Mesenchymal stem cell (in vitro differentiated cells and primary cell): ENCODE results near the gene RBMS3.

ENCODE experiments used
- DNase-seq: peaks from one replicate; pipeline ENCODE4 v3.0.0-alpha.2; 2013
- H2AFZ ChIP-seq: one replicate; pipeline ENCODE4 v1.6.1; 2013; ENCODE audit warnings: low read depth, mild to moderate bottlenecking, control low read depth, inconsistent platforms, low read length, moderate library complexity
- H2AK5ac ChIP-seq: 2 replicates; pipeline ENCODE4 v1.6.1; 2013; ENCODE audit warnings: low read length, moderate library complexity, mild to moderate bottlenecking, inconsistent platforms; ENCODE audit not compliant: severe bottlenecking
- H2BK120ac ChIP-seq: one replicate; pipeline ENCODE4 v1.6.1; 2013; ENCODE audit warnings: low read depth, mild to moderate bottlenecking, inconsistent platforms, low read length, moderate library complexity
- H2BK12ac ChIP-seq, 2 experiments: one replicate each; pipeline ENCODE4 v1.6.1; 2013; ENCODE audit warnings: inconsistent platforms in 2 of 2, low read length in 2 of 2, mild to moderate bottlenecking in 2 of 2, moderate library complexity in 2 of 2, control low read depth in 1 of 2
- H2BK15ac ChIP-seq: one replicate; pipeline ENCODE4 v1.6.1; 2013; ENCODE audit warnings: mild to moderate bottlenecking, low read depth, inconsistent platforms; ENCODE audit not compliant: poor library complexity, severe bottlenecking
- H2BK5ac ChIP-seq: 2 replicates; pipeline ENCODE4 v1.6.1; 2013; ENCODE audit warnings: low read depth, mild to moderate bottlenecking, low read length, control low read depth, inconsistent platforms; ENCODE audit not compliant: poor library complexity, severe bottlenecking
- H3K14ac ChIP-seq, 2 experiments: one replicate each; pipeline ENCODE4 v1.6.1; 2013; ENCODE audit warnings: inconsistent platforms in 2 of 2, low read length in 2 of 2, control low read depth in 1 of 2, mild to moderate bottlenecking in 1 of 2, moderate library complexity in 1 of 2
- H3K18ac ChIP-seq, 2 experiments: one replicate each; pipeline ENCODE4 v1.6.1; 2013; ENCODE audit warnings: inconsistent platforms in 2 of 2, low read length in 2 of 2, control low read depth in 1 of 2, low read depth in 1 of 2, mild to moderate bottlenecking in 1 of 2
- H3K23ac ChIP-seq, 2 experiments: one replicate each; pipeline ENCODE4 v1.6.1; 2013; ENCODE audit warnings: inconsistent platforms in 2 of 2, low read length in 2 of 2, mild to moderate bottlenecking in 2 of 2, moderate library complexity in 2 of 2, control low read depth in 1 of 2
- H3K27ac ChIP-seq: 2 replicates; pipeline ENCODE4 v1.5.1; 2013; ENCODE audit warnings: mild to moderate bottlenecking, moderate library complexity, low read length, control low read depth, inconsistent platforms; ENCODE audit not compliant: poor library complexity, severe bottlenecking
- H3K27me3 ChIP-seq, 2 experiments: 2 replicates each; pipeline versions ENCODE4 v1.6.1 to v1.7.0; 2013; ENCODE audit warnings: low read length in 2 of 2, mild to moderate bottlenecking in 2 of 2, moderate library complexity in 2 of 2, control low read depth in 1 of 2, inconsistent platforms in 1 of 2; ENCODE audit not compliant: control insufficient read depth in 1 of 2, insufficient read depth in 1 of 2
- H3K36me3 ChIP-seq, 2 experiments: 2 replicates each; pipeline versions ENCODE4 v1.6.1 to v1.7.0; 2013; ENCODE audit warnings: low read length in 2 of 2, control low read depth in 1 of 2, inconsistent platforms in 1 of 2, low read depth in 1 of 2, mild to moderate bottlenecking in 1 of 2; ENCODE audit not compliant: insufficient read depth in 2 of 2, control insufficient read depth in 1 of 2
- H3K4ac ChIP-seq, 2 experiments: one replicate each; pipeline ENCODE4 v1.6.1; 2013; ENCODE audit warnings: inconsistent platforms in 2 of 2, low read length in 2 of 2, mild to moderate bottlenecking in 2 of 2, moderate library complexity in 2 of 2, control low read depth in 1 of 2, low read depth in 1 of 2
- H3K4me1 ChIP-seq: 2 replicates; pipeline ENCODE4 v1.6.1; 2013; ENCODE audit warnings: low read depth, low read length, control low read depth; ENCODE audit not compliant: control insufficient read depth, insufficient read depth
- H3K4me2 ChIP-seq: 2 replicates; pipeline ENCODE4 v1.6.1; 2013; ENCODE audit warnings: low read length, mild to moderate bottlenecking, inconsistent platforms; ENCODE audit not compliant: poor library complexity, severe bottlenecking
- H3K4me3 ChIP-seq, 2 experiments: 2 replicates each; pipeline versions ENCODE4 v1.5.1 to v1.7.0; 2013; ENCODE audit warnings: low read length in 2 of 2, mild to moderate bottlenecking in 2 of 2, control low read depth in 1 of 2, low read depth in 1 of 2; ENCODE audit not compliant: insufficient read depth in 1 of 2
- H3K79me1 ChIP-seq: replicated peaks from 2 replicates; pipeline ENCODE4 v1.6.1; 2013; ENCODE audit warnings: mild to moderate bottlenecking, control low read depth, low read length, inconsistent platforms; ENCODE audit not compliant: poor library complexity, severe bottlenecking
- H3K9ac ChIP-seq: 2 replicates; pipeline ENCODE4 v1.7.0; 2013; ENCODE audit warnings: mild to moderate bottlenecking, low read length, moderate library complexity
- H3K9me3 ChIP-seq: 2 replicates; pipeline ENCODE4 v1.7.0; 2013; ENCODE audit warnings: mild to moderate bottlenecking, low read length; ENCODE audit not compliant: control insufficient read depth
- H4K8ac ChIP-seq: one replicate; pipeline ENCODE4 v1.6.1; 2013; ENCODE audit warnings: inconsistent platforms, mild to moderate bottlenecking, low read length, moderate library complexity
- H4K91ac ChIP-seq: one replicate; pipeline ENCODE4 v1.6.1; 2013; ENCODE audit warnings: mild to moderate bottlenecking, low read length, inconsistent platforms
- WGBS: methylation state at CpG from one replicate; pipeline ENCODE4 v1.1.7; 2013; ENCODE audit warnings: mixed read lengths; 5-methylcytosine and 5-hydroxymethylcytosine counted together

Gene RBMS3

DNA sequence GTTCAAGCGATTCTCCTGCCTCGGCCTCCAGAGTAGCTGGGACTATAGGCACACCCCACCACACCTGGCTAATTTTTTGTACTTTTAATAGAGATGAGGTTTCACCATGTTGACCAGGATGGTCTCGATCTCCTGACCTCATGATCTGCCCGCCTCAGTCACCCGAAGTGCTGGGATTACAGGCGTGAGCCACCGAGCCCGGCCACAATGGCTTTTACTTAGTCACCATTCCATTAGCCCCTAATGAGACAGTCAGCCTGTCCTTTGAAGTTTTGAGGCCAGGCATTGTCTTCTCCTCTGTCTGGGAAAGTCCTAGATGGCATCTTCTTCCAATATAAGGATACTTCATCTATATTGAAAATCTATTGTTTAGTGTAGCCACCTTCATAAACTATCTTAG is 515.9 kb downstream of the RBMS3 start:
- Histone ChIP-seq H3K27me3 (no peaks in the 10 kb centered on the region), H2AFZ (no peak overlapping the region)
- WGBS, result 100% methylated on average over 7 of the region's 8 CpGs

DNA sequence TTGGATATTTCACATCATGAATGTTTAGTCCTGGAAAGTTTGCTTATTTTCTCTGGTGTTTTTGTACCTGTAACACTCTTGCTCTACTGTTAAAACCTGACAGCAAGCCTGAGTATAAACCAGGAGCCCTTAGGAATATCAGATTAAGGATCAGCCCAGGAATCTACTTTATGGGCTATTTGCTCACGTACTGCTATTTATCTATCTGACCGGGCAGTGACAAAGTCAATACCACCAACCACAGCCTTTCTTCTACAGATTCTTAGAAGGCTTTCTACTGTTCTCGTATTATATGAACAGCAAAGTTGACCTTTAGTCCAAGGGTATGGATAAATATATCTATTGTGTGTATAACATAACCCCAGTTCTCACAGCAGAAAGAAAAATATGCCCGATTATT is 521.2 kb downstream of the RBMS3 start:
- H2BK15ac ChIP-seq, result no peak overlapping the region
- H4K8ac ChIP-seq, result no peak overlapping the region
- H3K36me3 ChIP-seq, result no peaks in the 10 kb centered on the region
- no peak overlapping the region for H3K27ac ChIP-seq
- no peak overlapping the region for H3K18ac ChIP-seq
- no peak overlapping the region for H3K23ac ChIP-seq
- no peak overlapping the region for H2BK120ac ChIP-seq
- H3K9ac ChIP-seq, result no peak overlapping the region
- no peak overlapping the region for H4K91ac ChIP-seq
- no peaks in the 10 kb centered on the region for H3K27me3 ChIP-seq
- H2BK12ac ChIP-seq, result no peak overlapping the region
- no peak overlapping the region for H3K4me3 ChIP-seq
- WGBS, result 78% methylated on average over 1 of the region's 4 CpGs
- no peak overlapping the region for H2AK5ac ChIP-seq
- H3K79me1 ChIP-seq, result no peaks in the 10 kb centered on the region
- no peak for DNase-seq
- H3K9me3 ChIP-seq, result no peaks in the 10 kb centered on the region
- no peak overlapping the region for H2BK5ac ChIP-seq
- no peak overlapping the region for H2AFZ ChIP-seq
- H3K4ac ChIP-seq, result no peak overlapping the region
- peaks cover 1% of the 10 kb centered on the region for H3K4me1 ChIP-seq
- no peak overlapping the region for H3K4me2 ChIP-seq
- no peak overlapping the region for H3K14ac ChIP-seq

More for the DNA sequence above, 515.9 kb downstream of the RBMS3 start:
- Histone ChIP-seq H2BK120ac (no peak overlapping the region), H3K4me3 (no peak overlapping the region), H3K9me3 (no peaks in the 10 kb centered on the region), H3K18ac (no peak overlapping the region), H3K9ac (no peak overlapping the region), H2BK12ac (no peak overlapping the region), H2BK15ac (no peak overlapping the region), H3K27ac (no peak overlapping the region), H2BK5ac (no peak overlapping the region), H3K23ac (no peak overlapping the region), H4K91ac (no peak overlapping the region), H3K79me1 (peaks cover 9% of the 10 kb centered on the region), H3K4ac (no peak overlapping the region), H3K4me1 (peaks cover 1% of the 10 kb centered on the region), H3K4me2 (no peak overlapping the region), H3K14ac (no peak overlapping the region), H4K8ac (no peak overlapping the region), H2AK5ac (no peak overlapping the region), H3K36me3 (no peaks in the 10 kb centered on the region)
- no peak for DNase-seq

- H2AK5ac ChIP-seq, result no peak overlapping the region
- H3K4ac ChIP-seq, result no peak overlapping the region
- H2BK120ac ChIP-seq, result no peak overlapping the region
- no peak overlapping the region for H2AFZ ChIP-seq
- no peak overlapping the region for H2BK5ac ChIP-seq
- H3K27me3 ChIP-seq, result no peaks in the 10 kb centered on the region
- DNase-seq, result no peak
- H3K4me3 ChIP-seq, result no peak overlapping the region
- no peaks in the 10 kb centered on the region for H3K36me3 ChIP-seq
- H3K14ac ChIP-seq, result no peak overlapping the region
- no peak overlapping the region for H3K18ac ChIP-seq
- H4K8ac ChIP-seq, result no peak overlapping the region
- H3K23ac ChIP-seq, result no peak overlapping the region
- H2BK12ac ChIP-seq, result no peak overlapping the region
- H3K9me3 ChIP-seq, result no peaks in the 10 kb centered on the region
- no peak overlapping the region for H3K27ac ChIP-seq
- H3K4me1 ChIP-seq, result peaks cover 1% of the 10 kb centered on the region
- H4K91ac ChIP-seq, result no peak overlapping the region
- H2BK15ac ChIP-seq, result no peak overlapping the region
- no peak overlapping the region for H3K4me2 ChIP-seq
- H3K9ac ChIP-seq, result no peak overlapping the region
- H3K79me1 ChIP-seq, result no peaks in the 10 kb centered on the region
These were observed 523.2 kb downstream of the RBMS3 start for GRCh38 chr3:29804044-29804443.

DNA sequence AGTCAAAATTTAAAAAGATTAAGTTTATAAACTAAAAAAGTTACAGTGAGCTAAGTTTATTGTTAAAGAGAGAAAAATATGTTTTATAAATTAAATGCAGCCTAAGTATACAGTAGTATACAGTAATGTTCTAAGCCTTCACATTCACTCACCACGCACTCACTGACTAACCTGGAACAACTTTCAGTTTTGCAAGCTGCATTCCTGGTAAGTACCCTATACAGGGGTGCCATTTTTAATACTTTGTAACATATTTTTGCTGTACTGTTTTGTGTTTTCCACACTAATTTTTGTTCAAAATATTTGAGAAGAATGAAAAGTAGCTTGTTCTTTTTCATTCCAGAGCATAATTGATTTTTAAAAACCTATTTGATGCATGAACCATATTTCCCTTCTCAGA is 524.9 kb downstream of the RBMS3 start:
- no peaks in the 10 kb centered on the region for H3K79me1 ChIP-seq

More for the DNA sequence above, 524.9 kb downstream of the RBMS3 start:
- Histone ChIP-seq H3K14ac (no peak overlapping the region), H3K23ac (no peak overlapping the region), H3K27me3 (no peaks in the 10 kb centered on the region), H2AFZ (no peak overlapping the region), H3K9me3 (no peaks in the 10 kb centered on the region), H3K4ac (no peak overlapping the region), H2BK120ac (no peak overlapping the region), H2BK12ac (no peak overlapping the region), H3K4me2 (no peak overlapping the region), H3K18ac (no peak overlapping the region), H3K4me1 (peaks cover under 1% of the 10 kb centered on the region), H2BK15ac (no peak overlapping the region), H4K8ac (no peak overlapping the region), H2AK5ac (no peak overlapping the region), H3K36me3 (no peaks in the 10 kb centered on the region), H3K4me3 (no peak overlapping the region), H2BK5ac (no peak overlapping the region), H4K91ac (no peak overlapping the region), H3K27ac (no peak overlapping the region), H3K9ac (no peak overlapping the region)
- WGBS, result 40% methylated on average over 1 of the region's 1 CpG
- DNase-seq, result peak; percentile 32
